Measurements from ENCODE around the gene EFNB3. TPM values are rescaled to one million over a fixed set of nuclear protein-coding genes. Genes with fewer than 3 reads are reported as not detected.

Gene EFNB3
- total and polyA plus RNA-seq, 2 of the 13 experiments (the other 11 are each of a cell fraction or from before 2014, with no cell fraction given): 0.07 to 0.25 TPM

GRCh38 chr17:7686222-7687071 is 18.6 kb upstream of the EFNB3 start (continued):
- TF ChIP-seq, protein P1, sequence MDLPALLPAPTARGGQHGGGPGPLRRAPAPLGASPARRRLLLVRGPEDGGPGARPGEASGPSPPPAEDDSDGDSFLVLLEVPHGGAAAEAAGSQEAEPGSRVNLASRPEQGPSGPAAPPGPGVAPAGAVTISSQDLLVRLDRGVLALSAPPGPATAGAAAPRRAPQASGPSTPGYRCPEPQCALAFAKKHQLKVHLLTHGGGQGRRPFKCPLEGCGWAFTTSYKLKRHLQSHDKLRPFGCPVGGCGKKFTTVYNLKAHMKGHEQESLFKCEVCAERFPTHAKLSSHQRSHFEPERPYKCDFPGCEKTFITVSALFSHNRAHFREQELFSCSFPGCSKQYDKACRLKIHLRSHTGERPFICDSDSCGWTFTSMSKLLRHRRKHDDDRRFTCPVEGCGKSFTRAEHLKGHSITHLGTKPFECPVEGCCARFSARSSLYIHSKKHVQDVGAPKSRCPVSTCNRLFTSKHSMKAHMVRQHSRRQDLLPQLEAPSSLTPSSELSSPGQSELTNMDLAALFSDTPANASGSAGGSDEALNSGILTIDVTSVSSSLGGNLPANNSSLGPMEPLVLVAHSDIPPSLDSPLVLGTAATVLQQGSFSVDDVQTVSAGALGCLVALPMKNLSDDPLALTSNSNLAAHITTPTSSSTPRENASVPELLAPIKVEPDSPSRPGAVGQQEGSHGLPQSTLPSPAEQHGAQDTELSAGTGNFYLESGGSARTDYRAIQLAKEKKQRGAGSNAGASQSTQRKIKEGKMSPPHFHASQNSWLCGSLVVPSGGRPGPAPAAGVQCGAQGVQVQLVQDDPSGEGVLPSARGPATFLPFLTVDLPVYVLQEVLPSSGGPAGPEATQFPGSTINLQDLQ (CRISPR knock-in tag; IDR thresholded peaks at IDR 0.05): no peak
- TF ChIP-seq FOXK1 (CRISPR knock-in tag; IDR thresholded peaks at IDR 0.05; ENCODE audit: borderline replicate concordance, low read depth) (peak; percentile 73; the same call in 1 of the 2 replicates), YEATS2 (CRISPR knock-in tag; IDR thresholded peaks at IDR 0.05; ENCODE audit: borderline replicate concordance) (no peak; the same call in 1 of the 2 replicates), ZNF572 (CRISPR knock-in tag; IDR thresholded peaks at IDR 0.05) (no peak), KLF13 (CRISPR knock-in tag; IDR thresholded peaks at IDR 0.05) (peak; percentile 76; the same call in 1 of the 2 replicates), ZNF430 (CRISPR knock-in tag; IDR thresholded peaks at IDR 0.05) (peak; percentile 26; the same call in 1 of the 2 replicates), FOXA3 (CRISPR knock-in tag; IDR thresholded peaks at IDR 0.05) (peak; percentile 10; the same call in 1 of the 2 replicates), KDM3A (CRISPR knock-in tag; IDR thresholded peaks at IDR 0.05; ENCODE audit: low read depth) (no peak), CEBPZ (IDR thresholded peaks at IDR 0.05; ENCODE audit: low read length) (no peak)
- TF ChIP-seq, protein P2, sequence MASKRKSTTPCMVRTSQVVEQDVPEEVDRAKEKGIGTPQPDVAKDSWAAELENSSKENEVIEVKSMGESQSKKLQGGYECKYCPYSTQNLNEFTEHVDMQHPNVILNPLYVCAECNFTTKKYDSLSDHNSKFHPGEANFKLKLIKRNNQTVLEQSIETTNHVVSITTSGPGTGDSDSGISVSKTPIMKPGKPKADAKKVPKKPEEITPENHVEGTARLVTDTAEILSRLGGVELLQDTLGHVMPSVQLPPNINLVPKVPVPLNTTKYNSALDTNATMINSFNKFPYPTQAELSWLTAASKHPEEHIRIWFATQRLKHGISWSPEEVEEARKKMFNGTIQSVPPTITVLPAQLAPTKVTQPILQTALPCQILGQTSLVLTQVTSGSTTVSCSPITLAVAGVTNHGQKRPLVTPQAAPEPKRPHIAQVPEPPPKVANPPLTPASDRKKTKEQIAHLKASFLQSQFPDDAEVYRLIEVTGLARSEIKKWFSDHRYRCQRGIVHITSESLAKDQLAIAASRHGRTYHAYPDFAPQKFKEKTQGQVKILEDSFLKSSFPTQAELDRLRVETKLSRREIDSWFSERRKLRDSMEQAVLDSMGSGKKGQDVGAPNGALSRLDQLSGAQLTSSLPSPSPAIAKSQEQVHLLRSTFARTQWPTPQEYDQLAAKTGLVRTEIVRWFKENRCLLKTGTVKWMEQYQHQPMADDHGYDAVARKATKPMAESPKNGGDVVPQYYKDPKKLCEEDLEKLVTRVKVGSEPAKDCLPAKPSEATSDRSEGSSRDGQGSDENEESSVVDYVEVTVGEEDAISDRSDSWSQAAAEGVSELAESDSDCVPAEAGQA (IDR thresholded peaks at IDR 0.05; ENCODE audit: low read depth): no peak
- TF ChIP-seq, protein P2 (CRISPR knock-in tag; IDR thresholded peaks at IDR 0.05; ENCODE audit: borderline replicate concordance): 0 out of 2 replicates have a peak, but pooled peaks have one; percentile 19
- TF ChIP-seq, protein P3, sequence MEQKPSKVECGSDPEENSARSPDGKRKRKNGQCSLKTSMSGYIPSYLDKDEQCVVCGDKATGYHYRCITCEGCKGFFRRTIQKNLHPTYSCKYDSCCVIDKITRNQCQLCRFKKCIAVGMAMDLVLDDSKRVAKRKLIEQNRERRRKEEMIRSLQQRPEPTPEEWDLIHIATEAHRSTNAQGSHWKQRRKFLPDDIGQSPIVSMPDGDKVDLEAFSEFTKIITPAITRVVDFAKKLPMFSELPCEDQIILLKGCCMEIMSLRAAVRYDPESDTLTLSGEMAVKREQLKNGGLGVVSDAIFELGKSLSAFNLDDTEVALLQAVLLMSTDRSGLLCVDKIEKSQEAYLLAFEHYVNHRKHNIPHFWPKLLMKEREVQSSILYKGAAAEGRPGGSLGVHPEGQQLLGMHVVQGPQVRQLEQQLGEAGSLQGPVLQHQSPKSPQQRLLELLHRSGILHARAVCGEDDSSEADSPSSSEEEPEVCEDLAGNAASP (CRISPR knock-in tag; IDR thresholded peaks at IDR 0.05; ENCODE audit: borderline replicate concordance): no peak
- TF ChIP-seq, protein P4, sequence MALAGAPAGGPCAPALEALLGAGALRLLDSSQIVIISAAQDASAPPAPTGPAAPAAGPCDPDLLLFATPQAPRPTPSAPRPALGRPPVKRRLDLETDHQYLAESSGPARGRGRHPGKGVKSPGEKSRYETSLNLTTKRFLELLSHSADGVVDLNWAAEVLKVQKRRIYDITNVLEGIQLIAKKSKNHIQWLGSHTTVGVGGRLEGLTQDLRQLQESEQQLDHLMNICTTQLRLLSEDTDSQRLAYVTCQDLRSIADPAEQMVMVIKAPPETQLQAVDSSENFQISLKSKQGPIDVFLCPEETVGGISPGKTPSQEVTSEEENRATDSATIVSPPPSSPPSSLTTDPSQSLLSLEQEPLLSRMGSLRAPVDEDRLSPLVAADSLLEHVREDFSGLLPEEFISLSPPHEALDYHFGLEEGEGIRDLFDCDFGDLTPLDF (CRISPR knock-in tag; IDR thresholded peaks at IDR 0.05): 0 out of 2 replicates have a peak, but pooled peaks have one; percentile 29

Data from HepG2 (cell line).